Right kidney (tissue), 1 donor: ENCODE measurements around the gene HOXA11.

Source experiments
- DNase-seq: peaks from one replicate; pipeline ENCODE4 v3.0.0-alpha.2; 2016

Gene HOXA11

DNA sequence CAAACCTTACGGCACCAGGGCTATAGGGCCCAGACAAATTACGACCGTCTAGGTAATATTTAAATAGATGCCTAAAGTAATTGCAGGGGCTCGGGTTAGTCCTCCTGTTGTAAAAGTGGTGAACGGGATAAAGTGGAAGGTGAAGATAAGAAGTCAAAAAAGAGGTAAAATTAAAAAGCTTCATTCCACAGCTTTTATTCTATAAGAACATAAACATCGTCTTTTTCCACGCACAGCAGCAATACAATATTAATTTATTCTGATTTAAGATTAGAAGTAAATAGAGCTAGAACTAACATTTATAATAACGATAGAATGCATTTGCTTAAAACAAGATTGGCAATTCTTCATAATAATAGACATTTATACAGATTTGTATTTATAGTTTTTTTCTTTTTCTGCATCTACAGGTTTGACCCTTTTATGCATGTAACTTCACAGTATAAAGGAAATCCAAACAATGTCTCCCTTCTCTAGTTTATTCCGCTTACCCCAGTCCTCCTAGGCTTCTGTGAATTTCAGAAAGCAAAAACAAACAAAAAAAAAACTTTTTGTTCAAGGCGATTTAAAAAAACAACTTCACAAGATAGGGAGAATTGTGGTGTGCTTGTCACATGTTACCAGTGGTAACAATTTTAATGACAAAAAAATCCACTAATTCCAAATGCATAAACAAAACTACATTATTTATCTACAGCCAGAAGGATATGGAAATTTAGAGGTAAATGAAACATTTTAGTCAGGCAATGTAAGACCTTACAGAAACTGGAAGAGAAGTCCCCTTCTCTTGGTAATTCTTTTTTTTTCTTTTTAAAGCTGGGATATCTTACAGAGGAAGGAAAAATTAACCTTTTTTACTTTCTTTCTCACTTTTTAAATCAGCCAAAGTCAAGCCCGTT, 14.4 kb downstream of the HOXA11 start:
- DNase-seq: no peak

- peak; percentile 84 for DNase-seq
Measured at GRCh38 chr7:27169658-27170425, 15.2 kb downstream of the HOXA11 start.

- peak; percentile 84 for DNase-seq
Measured at GRCh38 chr7:27168265-27168947, 16.6 kb downstream of the HOXA11 start.

GRCh38 chr7:27167916-27168264, 17.1 kb downstream of the HOXA11 start:
- DNase-seq: no peak

DNA sequence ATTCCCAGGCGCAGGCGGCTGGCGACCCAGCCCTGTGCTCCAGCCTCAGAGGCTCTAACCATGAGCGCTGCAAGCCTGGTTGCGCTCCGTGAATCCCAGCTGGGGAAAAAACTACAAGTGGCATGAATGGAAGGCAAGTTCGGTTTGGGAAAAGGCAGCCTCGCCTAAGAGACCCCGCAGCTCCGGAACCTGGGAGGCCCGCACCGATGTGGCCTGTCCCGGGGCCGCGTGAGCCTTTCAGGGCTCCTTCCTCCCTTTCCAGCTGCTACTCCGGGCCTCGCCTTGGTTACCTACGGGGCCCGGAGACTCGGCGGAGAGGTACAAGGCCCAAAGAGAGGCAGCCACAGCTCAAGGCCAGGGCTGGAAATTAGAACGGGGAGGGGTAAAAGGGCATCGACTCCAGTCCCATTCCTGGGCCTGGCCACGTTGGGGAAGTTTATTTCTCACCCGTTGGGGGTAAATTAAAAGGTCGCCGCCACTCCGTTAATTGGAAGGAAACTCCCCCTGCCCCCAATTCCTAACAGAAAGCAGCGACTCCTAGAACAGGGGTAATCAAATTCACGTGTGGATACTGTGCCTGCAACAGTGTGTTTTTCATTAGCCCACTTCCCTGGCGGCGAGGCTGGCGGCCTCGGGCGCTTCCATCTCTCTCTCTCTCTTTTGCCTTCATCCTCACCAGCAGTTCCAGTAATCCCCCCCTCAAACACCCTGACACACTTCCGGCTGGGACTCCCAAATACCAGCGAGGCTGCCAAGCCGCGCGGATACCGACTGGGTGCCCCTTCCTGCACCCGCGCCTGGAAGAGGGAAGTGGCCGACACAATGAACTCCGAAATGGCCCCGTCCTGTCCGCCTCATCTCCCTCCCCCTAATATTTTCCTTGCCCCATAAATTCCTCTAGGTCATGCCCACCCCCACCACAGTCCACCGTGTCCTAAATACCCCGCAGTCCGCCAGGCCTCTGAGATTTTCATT, 18.2 kb downstream of the HOXA11 start:
- peak; percentile 84 for DNase-seq

DNA sequence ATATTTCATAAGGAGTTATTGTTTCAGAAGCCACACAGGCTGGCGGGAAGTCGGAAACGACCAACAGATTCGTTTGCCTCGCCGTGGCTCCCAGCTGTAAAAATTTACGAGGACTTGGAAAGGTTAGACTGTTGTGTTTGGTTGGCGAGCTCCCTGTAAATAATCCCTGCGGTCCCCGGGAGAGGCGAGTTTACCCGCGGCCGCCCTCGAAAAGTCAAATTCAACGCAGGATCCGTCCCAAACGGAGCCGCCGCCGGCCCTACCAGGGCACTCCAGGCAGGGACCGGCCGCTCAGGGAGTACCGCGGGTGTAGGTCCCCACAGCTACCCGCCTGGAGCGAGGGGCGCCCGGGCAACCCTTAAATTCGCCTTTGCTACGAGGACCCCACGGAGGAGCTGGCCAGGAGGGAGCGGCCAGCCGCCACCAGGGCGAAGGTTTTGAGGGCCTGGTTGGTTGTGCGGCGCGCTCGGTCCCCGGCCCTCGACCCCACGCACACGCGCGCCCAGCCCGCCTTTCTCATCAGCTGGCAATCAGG, 19.0 kb downstream of the HOXA11 start:
- DNase-seq: peak; percentile 84

DNA sequence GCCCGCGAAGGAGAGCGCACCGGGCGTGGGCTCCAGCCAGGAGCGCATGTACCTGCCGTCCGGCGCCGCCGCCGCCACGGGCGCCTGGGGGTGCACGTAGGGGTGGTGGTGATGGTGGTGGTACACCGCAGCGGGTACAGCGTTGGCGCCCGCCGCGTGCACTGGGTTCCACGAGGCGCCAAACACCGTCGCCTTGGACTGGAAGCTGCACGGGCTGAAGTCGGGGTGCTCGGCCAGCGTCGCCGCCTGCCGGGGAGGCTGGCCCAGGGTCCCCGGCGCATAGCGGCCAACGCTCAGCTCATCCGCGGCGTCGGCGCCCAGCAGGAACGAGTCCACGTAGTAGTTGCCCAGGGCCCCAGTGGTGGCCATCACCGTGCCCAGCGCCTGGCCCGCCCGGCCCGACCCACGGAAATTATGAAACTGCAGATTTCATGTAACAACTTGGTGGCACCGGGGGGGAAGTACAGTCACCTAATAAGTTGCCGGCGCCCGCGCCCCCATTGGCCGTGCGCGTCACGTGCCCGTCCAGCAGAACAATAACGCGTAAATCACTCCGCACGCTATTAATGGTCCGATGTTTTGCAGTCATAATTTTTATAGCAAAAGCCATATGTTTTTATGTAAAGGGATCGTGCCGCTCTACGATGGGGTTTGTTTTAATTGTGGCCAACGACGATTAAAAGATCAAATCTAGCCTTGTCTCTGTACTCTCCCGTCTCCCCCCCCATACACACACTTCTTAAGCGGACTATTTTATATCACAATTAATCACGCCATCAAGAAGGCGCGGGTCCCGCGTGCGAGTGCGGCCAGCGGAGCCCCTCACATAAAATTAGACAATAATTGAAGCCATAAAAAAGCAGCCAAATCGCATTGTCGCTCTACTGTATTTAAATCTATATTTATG, 19.7 kb downstream of the HOXA11 start, which contains the start of gene HOXA9:
HOXA9 (minus strand) TSS at position 449 of the 907 bp plus-strand sequence; CDS start at position 369, 80 bp downstream.
- peak; percentile 81 for DNase-seq

GRCh38 chr7:27164367-27165088, 20.5 kb downstream of the HOXA11 start:
- DNase-seq: peak; percentile 82

- no peak for DNase-seq
Measured at GRCh38 chr7:27164045-27164366, 21.0 kb downstream of the HOXA11 start.

DNA sequence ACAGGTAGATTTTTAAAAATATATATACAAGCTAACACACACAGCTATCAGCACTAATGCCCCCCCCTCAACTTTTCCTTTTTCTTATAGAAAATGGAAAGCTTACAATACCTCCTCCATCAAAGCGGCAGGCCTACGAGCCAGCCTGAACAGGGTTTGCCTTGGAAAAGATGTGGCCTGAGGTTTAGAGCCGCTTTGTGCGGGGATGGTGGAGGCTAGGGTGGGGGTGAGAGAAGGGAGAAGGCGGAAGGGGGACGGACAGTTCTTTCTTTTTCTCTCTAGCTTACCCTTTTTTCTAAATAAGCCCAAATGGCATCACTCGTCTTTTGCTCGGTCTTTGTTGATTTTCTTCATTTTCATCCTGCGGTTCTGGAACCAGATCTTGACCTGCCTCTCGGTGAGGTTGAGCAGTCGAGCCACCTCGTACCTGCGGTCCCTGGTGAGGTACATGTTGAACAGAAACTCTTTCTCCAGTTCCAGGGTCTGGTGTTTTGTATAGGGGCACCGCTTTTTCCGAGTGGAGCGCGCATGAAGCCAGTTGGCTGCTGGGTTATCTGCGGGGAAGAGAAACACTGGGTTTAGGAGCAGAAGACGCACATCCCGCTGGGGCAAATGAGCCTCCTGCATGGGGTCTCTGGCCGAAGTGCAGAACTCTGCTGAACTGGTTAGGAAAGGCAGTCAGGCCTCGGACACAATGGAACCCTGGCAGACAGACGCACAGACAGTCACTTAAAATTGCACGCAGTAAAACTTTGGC, 21.6 kb downstream of the HOXA11 start:
- DNase-seq: no peak

DNA sequence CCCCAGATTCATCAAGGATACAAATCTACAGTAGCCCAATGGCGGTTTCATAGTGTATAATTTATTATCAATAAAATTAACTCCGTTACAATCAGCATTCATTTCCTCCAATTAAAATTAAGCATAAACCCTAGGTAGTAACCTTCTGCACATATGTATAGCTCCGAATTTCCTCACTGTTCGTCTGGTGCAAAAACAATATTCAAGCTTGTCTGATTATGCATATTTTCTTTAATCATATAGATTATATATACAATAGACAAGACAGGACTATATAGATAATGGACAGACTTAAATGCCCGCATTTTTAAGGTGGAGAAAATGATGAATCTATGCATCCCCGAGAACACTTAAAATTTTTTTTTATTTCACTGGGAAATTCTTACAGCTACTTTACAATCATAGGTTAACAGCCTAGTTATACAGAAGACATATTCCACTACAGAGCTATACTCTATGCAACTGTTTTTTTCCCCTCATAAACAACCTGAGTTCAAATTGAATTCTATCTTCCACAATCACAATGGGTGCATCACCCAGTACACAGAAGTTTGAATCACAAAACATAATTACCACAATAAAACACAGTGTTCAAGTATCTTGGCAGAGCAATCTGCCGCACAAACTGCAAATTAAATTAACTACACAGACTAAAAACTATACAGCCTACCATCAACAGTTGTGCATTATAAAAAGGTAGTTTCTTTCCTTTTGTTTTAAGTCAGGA, 22.3 kb downstream of the HOXA11 start:
- no peak for DNase-seq

- peak; percentile 83 for DNase-seq
Measured at GRCh38 chr7:27161721-27162560, 23.1 kb downstream of the HOXA11 start.

- DNase-seq: peak; percentile 86
Measured at GRCh38 chr7:27161214-27161720, 23.8 kb downstream of the HOXA11 start.

GRCh38 chr7:27160546-27161213, 24.4 kb downstream of the HOXA11 start:
- no peak for DNase-seq

DNA sequence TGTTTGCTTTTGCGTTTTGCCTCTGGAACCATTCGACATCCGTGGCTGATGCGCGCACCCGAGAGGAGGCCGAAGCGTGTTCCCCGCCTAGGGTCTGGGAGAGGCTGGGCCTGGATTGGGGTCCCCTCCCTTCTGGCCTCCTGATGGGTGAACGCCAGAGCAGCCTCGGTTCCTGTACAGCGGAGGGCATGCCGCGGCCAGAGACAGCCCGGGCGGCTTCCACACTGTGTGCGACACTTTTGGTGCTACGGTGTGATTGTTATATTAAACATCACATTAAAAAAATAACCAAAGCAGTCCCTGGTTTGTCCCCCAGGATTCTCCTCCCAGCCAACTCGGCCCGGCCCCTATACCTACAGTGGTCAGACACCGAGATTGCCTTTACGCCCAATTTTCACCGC, 24.9 kb downstream of the HOXA11 start:
- peak; percentile 84 for DNase-seq
